Upper lobe of right lung (tissue), 1 donor: Measurements from ENCODE around the gene GUCY1A1. TPM values are rescaled to one million over a fixed set of nuclear protein-coding genes. Genes with fewer than 3 reads are reported as not detected.

ENCODE experiments used
- ATAC-seq: fragments of 200-7000 bp; cut with Tn5 transposase; one replicate; pipeline ENCODE4 v1.9.1; 2020; ENCODE audit warnings: mild to moderate bottlenecking, moderate library complexity
- DNase-seq: peaks from one replicate; pipeline ENCODE4 v3.0.0-alpha.2; 2020
- H3K27ac ChIP-seq: fragments of 200-600 bp; one replicate; pipeline ENCODE4 v1.8.0; 2022
- H3K27me3 ChIP-seq: fragments of 200-600 bp; one replicate; pipeline ENCODE4 v1.8.0; 2022; ENCODE audit warnings: mild to moderate bottlenecking
- H3K36me3 ChIP-seq: fragments of 200-600 bp; one replicate; pipeline ENCODE4 v1.8.0; 2022
- H3K4me1 ChIP-seq: fragments of 200-600 bp; one replicate; pipeline ENCODE4 v1.8.0; 2022
- H3K4me3 ChIP-seq: fragments of 200-600 bp; one replicate; pipeline ENCODE4 v1.8.0; 2022; ENCODE audit warnings: mild to moderate bottlenecking
- H3K9me3 ChIP-seq: fragments of 200-600 bp; one replicate; pipeline ENCODE4 v1.8.0; 2022
- CTCF ChIP-seq: fragments of 200-600 bp; IDR thresholded peaks from one replicate; pipeline ENCODE4 v1.8.0; 2022; ENCODE audit warnings: antibody characterized with exemption
- intact Hi-C: fragments of 100-400 bp; cut with DNase I; formaldehyde crosslinking; loops from one replicate; pipeline ENCODE4 v1.11.0; 2022
- total RNA-seq: library from RNA; stranded (reverse); fragmentation: NEBNext Ultra II Directional; extraction: Animal tissue kit (Norgen Biotek cat#: 25700); gene quantifications from one replicate; pipeline ENCODE4 v1.2.1, GENCODE V29; 2021
- donor health status: DM: no; HTN: yes; CAD: no; lungs with severe emphysema.

The GUCY1A1 gene
- total RNA-seq, 1 donor from 2014 or later = 76.0 TPM

- Histone ChIP-seq H3K27ac (no peak overlapping the region), H3K4me1 (peaks cover 22% of the 10 kb centered on the region)
- ATAC-seq = no peak
Observed at GRCh38 chr4:155688211-155688610, 21.6 kb downstream of the GUCY1A1 start.

GRCh38 chr4:155688860-155689259, 22.2 kb downstream of the GUCY1A1 start:
- no peaks in the 10 kb centered on the region for H3K9me3 ChIP-seq
- no peak overlapping the region for H3K4me3 ChIP-seq
- no peak for TF ChIP-seq CTCF
- intact Hi-C loops = no loop called here
- peaks cover 29% of the 10 kb centered on the region for H3K4me1 ChIP-seq
- DNase-seq (no peak), ATAC-seq (no peak)
- H3K27ac ChIP-seq = no peak overlapping the region
- no peaks in the 10 kb centered on the region for H3K36me3 ChIP-seq
- no peaks in the 10 kb centered on the region for H3K27me3 ChIP-seq

More at GRCh38 chr4:155688211-155688610, 21.6 kb downstream of the GUCY1A1 start:
- no peak for DNase-seq
- no peaks in the 10 kb centered on the region for H3K9me3 ChIP-seq
- H3K36me3 ChIP-seq = no peaks in the 10 kb centered on the region
- intact Hi-C loops = no loop called here
- H3K4me3 ChIP-seq = no peak overlapping the region
- no peak for TF ChIP-seq CTCF
- H3K27me3 ChIP-seq = no peaks in the 10 kb centered on the region

- DNase-seq = no peak
- Histone ChIP-seq H3K4me3 (no peak overlapping the region), H3K36me3 (no peaks in the 10 kb centered on the region), H3K4me1 (peaks cover 25% of the 10 kb centered on the region), H3K9me3 (no peaks in the 10 kb centered on the region), H3K27ac (no peak overlapping the region), H3K27me3 (no peaks in the 10 kb centered on the region)
- ATAC-seq = no peak
- intact Hi-C loops = no loop called here
- TF ChIP-seq CTCF = no peak
Observed at GRCh38 chr4:155690044-155690837, 23.6 kb downstream of the GUCY1A1 start.

- H3K36me3 ChIP-seq = no peaks in the 10 kb centered on the region
- peaks cover 37% of the 10 kb centered on the region for H3K4me1 ChIP-seq
- intact Hi-C loops = no loop called here
- no peak for ATAC-seq
- DNase-seq = no peak
- H3K27me3 ChIP-seq = no peaks in the 10 kb centered on the region
- TF ChIP-seq CTCF = no peak
- H3K27ac ChIP-seq = peak overlapping the region; percentile 52
- no peaks in the 10 kb centered on the region for H3K9me3 ChIP-seq
- no peak overlapping the region for H3K4me3 ChIP-seq
Observed at GRCh38 chr4:155692361-155692760, 25.7 kb downstream of the GUCY1A1 start.

GRCh38 chr4:155693015-155693663, 26.5 kb downstream of the GUCY1A1 start:
- Histone ChIP-seq H3K27me3 (no peaks in the 10 kb centered on the region), H3K9me3 (no peaks in the 10 kb centered on the region), H3K27ac (peak overlapping the region; percentile 52), H3K4me1 (peaks cover 37% of the 10 kb centered on the region), H3K36me3 (peaks cover under 1% of the 10 kb centered on the region), H3K4me3 (no peak overlapping the region)
- no peak for DNase-seq
- intact Hi-C loops = no loop called here
- ATAC-seq = peak; percentile 78
- no peak for TF ChIP-seq CTCF
